Thoracic aorta (tissue), 2 donors: ENCODE data around the gene VAX1. TPM values are rescaled to one million over a fixed set of nuclear protein-coding genes. Genes with fewer than 3 reads are reported as not detected.

Experiments
- ATAC-seq: fragments of 150-250 bp; one replicate; pipeline ENCODE4 v1.8.0; 2017; ENCODE audit warnings: low read depth; ENCODE audit not compliant: insufficient number of reproducible peaks, low FRiP score
- DNase-seq: peaks from one replicate; pipeline ENCODE4 v3.0.0-alpha.2; 2020; ENCODE audit warnings: low spot score
- H3K27ac ChIP-seq, 2 donors: fragments of 200-600 bp; sonication (generic); 1 replicate in 1 of 2; 2 replicates in 1 of 2; pipeline ENCODE4 v1.5.1; 2016; ENCODE audit warnings: mild to moderate bottlenecking in 2 of 2, moderate library complexity in 2 of 2
- H3K27me3 ChIP-seq: fragments of 200-600 bp; sonication (generic); replicated peaks from 2 replicates; pipeline ENCODE4 v1.6.0; 2016; ENCODE audit warnings: mild to moderate bottlenecking; ENCODE audit not compliant: insufficient read depth
- H3K36me3 ChIP-seq: fragments of 200-600 bp; sonication (generic); one replicate; pipeline ENCODE4 v1.5.1; 2016
- H3K4me1 ChIP-seq, 2 donors: fragments of 200-600 bp; sonication (generic); 1 replicate in 1 of 2; 2 replicates in 1 of 2; pipeline versions ENCODE4 v1.5.1 to v1.6.0; 2016; ENCODE audit warnings: low read depth in 2 of 2, mild to moderate bottlenecking in 1 of 2; ENCODE audit not compliant: control insufficient read depth in 1 of 2
- H3K4me3 ChIP-seq: fragments of 200-600 bp; sonication (generic); 2 replicates; pipeline ENCODE4 v1.5.1; 2016; ENCODE audit warnings: mild to moderate bottlenecking
- H3K9me3 ChIP-seq: fragments of 200-600 bp; sonication (generic); 2 replicates; pipeline ENCODE4 v1.5.1; 2016
- CTCF ChIP-seq: fragments of 200-600 bp; sonication (generic); IDR thresholded peaks from one replicate; pipeline ENCODE4 v1.5.1; 2019; ENCODE audit warnings: antibody characterized with exemption
- total RNA-seq, 2 donors: library from RNA; depleted of rRNA; stranded (reverse); fragments of >200 nt; gene quantifications; one replicate each; pipeline versions ENCODE4 v1.1.0 to v1.2.3, GENCODE V29; 2016

The VAX1 gene
- total RNA-seq, 2 donors from 2014 or later: not detected

GRCh38 chr10:117139581-117140524 is 1.8 kb upstream of the VAX1 start:
- Histone ChIP-seq H3K4me1 (peaks cover 10 to 22% of the 10 kb centered on the region in 2 donors), H3K27ac (no peak overlapping the region), H3K4me3 (no peak overlapping the region), H3K27me3 (peaks cover 15% of the 10 kb centered on the region), H3K36me3 (no peaks in the 10 kb centered on the region), H3K9me3 (peaks cover 2% of the 10 kb centered on the region)
- DNase-seq (no peak), ATAC-seq (no peak)
- TF ChIP-seq CTCF: no peak

- Histone ChIP-seq H3K27ac (no peak overlapping the region), H3K27me3 (peaks cover 15% of the 10 kb centered on the region), H3K4me3 (no peak overlapping the region), H3K4me1 (peaks cover 10 to 26% of the 10 kb centered on the region in 2 donors), H3K36me3 (no peaks in the 10 kb centered on the region), H3K9me3 (no peaks in the 10 kb centered on the region)
- DNase-seq (no peak), ATAC-seq (no peak)
- no peak for TF ChIP-seq CTCF
These were observed 939 bp upstream of the VAX1 start for GRCh38 chr10:117138838-117139580.

- DNase-seq (no peak), ATAC-seq (no peak)
- Histone ChIP-seq H3K36me3 (no peaks in the 10 kb centered on the region), H3K4me1 (peaks cover 16 to 35% of the 10 kb centered on the region in 2 donors), H3K4me3 (peak overlapping the region; percentile 65), H3K27me3 (peaks cover 15% of the 10 kb centered on the region), H3K27ac (no peak overlapping the region), H3K9me3 (no peaks in the 10 kb centered on the region)
- TF ChIP-seq CTCF: no peak
These were observed 799 bp downstream of the VAX1 start for GRCh38 chr10:117137031-117137910.

GRCh38 chr10:117136391-117136975 is 1.6 kb downstream of the VAX1 start:
- TF ChIP-seq CTCF: no peak
- H3K9me3 ChIP-seq: no peaks in the 10 kb centered on the region
- H3K27me3 ChIP-seq: peaks cover 19% of the 10 kb centered on the region
- DNase-seq (no peak), ATAC-seq (no peak)
- H3K4me3 ChIP-seq: peak overlapping the region; percentile 65
- H3K36me3 ChIP-seq: no peaks in the 10 kb centered on the region
- peaks cover 16 to 41% of the 10 kb centered on the region in 2 donors for H3K4me1 ChIP-seq
- H3K27ac ChIP-seq: no peak overlapping the region
